IPS DF 19.7 (cell line): ENCODE results near the gene PDE6H.

Experiments
- DNase-seq: peaks from one replicate; pipeline ENCODE4 v3.0.0-alpha.2; 2013; ENCODE audit warnings: low read depth, low spot score

Gene PDE6H

DNA sequence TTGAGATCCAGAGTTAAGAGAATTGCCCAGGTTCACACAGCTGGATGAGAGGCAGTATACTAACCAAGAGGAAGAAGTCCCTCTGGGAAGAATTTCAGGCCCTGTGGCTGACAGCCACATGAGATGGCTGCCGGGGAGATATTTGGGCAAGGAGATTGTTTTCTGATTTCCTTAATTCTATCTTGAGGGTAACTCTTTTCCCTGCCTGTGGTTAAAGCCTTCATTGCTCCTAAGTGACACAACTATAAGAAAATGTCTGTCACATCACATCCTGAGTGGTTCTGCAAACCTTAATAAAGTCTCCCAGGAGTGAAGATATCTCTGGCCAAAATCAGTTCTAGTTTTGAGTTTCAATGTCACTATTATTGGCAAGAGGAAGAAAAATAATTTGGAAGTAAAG is 21.0 kb upstream of the PDE6H start:
- DNase-seq = no peak

DNA sequence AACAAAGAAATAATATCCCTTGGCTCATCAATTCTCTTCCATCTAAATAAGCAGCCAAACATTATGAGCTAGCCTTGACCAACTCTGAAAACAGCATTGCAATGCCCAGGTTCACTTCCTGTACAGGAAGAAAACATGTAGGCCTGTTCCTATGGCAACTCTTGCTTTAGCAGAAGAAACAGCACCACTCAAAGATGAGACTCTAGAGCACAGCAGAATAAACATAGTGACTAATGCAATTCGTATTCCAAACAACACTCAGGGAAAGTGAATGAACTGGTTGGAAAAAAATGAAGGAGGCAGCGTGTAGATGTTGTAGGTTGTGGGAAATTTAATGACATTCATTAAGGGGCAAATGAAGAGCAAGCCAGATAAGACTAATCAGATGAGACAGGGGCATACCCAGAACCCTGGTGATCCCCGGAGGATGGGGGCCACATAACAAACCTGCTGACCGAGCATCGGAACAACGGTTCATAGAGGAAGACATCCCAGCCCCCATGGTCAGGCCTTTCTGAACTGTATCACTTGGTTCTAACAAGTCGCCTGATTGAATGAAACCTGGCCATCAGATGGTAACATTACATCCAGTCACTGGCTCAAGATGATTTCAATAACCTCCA is 20.4 kb upstream of the PDE6H start:
- no peak for DNase-seq

DNA sequence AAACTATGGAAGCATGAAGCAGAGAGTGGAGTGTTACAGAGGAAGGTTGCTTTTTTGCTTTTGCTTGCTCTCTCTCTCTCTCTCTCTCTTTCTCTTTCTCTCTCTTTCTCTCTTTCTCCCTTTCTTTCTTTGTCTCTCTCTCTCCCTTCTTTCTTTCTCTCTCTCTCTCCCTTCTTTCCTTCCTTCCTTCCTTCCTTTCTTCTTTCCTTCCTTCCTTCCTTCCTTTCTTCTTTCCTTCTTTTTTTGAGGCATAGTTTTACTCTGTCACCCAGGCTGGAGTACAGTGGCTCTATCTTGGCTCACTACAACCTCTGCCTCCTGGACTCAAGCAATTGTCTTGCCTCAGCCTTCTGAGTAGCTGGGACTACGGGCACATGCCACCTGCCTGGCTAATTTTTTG is 19.1 kb upstream of the PDE6H start:
- DNase-seq = no peak

- no peak for DNase-seq
Measured at GRCh38 chr12:14954269-14954668, 18.6 kb upstream of the PDE6H start.

DNA sequence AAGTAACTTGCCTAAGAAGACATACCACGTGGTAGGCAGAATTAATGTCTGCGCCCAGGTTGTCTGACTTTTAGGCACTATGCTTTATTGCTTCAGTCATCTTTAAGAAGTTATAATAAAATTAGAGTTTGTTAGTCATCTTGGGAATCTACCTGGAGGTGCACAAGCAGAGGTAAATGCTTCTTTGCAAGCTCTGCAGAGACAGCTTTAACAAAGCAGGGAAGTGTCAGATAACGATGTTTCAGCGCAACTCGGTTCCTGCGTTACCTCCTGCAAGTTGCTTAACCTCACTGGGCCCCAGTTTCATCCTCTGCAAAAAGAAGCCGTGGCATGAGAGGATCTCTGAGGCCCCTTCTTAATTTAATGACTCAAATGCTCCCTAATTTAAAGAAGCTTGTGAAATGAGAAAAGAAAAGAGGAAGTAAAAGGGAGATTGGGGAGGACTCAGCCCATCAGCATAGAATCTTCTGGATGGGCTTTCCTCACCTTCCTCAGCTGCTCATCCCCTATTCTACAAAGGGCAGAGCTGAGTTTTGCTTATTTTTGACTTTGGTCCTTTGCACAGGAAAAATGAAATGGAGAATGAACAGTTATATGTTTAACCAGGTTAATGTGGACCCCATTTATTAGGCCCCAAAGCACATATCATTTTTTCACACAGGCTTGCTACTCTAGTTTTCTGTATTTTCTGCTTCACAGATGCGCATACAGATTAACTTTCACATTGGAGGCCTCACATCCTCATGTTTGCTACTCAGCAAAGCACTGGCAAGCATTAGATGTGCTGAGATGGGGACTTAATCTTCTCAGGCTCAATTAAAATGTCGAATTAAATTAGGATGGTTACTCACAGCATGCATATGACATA is 16.6 kb upstream of the PDE6H start:
- DNase-seq = no peak

- no peak for DNase-seq
Measured at GRCh38 chr12:14956905-14957304, 15.9 kb upstream of the PDE6H start.

- DNase-seq = no peak
Measured at GRCh38 chr12:14957551-14958168, 15.2 kb upstream of the PDE6H start.

DNA sequence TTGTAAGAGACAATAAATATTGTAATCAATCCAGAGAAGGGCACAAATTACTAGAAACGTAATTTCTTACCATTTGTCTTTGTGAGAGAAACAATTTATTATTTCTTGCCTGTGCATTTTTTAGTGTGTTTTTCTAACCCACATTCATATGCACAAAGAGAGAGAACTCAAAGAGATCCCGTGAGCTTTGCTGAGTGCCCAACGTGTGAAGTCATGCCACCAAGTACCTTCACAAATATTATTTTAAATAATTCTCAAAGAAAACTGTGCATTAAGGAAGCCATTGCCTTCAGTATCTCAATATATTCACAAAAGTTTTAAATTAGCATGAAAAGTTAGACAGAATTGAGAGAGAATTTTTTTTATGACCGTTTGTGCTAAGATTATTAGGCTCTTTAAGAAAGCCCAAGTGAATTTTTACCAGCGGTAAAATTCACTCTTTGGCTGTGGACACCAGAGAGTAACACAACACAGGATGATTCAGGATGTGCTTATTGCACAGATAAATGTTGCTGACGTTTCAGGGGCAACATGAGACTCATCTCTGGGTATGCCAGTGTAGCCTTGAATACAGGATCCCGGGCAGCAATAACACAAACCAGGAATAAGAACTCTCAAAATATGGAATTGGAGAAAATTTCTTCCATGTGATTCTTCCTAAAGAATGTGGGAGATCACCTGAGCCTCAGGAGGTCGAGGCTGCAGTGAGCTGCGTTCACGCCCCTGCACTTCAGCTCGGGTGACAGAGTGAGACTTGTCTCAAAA is 14.3 kb upstream of the PDE6H start:
- DNase-seq = no peak

- no peak for DNase-seq
Measured at GRCh38 chr12:14959126-14959440, 13.8 kb upstream of the PDE6H start.

DNA sequence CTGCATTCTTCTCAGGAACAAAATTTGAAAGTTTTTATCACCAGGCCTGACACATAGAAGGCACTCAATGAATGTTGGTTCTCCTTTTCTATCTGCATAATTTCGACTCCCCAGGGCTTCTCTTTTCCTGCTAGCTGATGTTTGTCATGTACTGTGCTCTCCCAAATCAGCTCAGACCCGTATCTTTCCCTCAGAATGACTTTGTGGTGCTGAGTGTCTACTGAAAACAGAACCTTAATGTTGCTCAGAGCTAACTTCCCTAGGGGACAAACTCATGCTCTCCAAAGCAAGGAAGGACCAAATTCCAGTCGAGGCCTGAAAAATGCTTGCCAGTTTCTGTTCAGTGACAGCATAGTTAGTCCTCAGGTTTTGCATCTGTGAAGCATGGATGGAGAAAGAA is 13.4 kb upstream of the PDE6H start:
- no peak for DNase-seq

DNA sequence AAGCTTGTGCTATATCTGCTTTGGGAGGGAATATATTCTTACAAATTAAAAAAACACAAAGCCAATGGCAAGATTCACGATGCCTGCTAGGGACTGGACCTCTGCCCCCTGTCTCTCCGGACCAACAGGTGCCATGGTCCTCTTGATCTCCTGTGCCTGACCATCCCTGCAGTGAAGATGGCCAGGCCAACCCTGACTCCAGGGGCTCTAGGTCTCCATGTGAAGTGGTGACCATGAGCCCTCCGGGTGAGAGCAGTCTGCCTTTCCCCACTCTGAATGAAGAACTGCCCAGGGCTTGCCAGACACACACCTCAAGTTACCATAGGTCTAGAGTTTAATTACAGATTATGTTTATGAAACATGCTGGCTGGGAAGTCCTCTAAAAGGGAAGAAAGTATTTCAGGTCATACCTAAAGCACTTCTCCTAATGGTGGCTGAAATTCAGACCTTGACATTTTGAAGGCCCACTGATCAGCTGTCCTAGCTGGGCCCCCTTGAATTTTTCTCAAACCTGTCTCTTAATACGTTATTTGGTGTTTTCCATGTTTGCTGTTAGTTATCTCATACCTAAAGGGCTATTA is 12.8 kb upstream of the PDE6H start:
- no peak for DNase-seq

GRCh38 chr12:14960548-14961465 is 12.0 kb upstream of the PDE6H start:
- no peak for DNase-seq

- DNase-seq = no peak
Measured at GRCh38 chr12:14961466-14962152, 11.2 kb upstream of the PDE6H start, which contains the start of gene ARHGDIB. TSS of gene ARHGDIB (minus strand) at chr12:14961601. CDS start at chr12:14950712, 10,889 bp downstream.

DNA sequence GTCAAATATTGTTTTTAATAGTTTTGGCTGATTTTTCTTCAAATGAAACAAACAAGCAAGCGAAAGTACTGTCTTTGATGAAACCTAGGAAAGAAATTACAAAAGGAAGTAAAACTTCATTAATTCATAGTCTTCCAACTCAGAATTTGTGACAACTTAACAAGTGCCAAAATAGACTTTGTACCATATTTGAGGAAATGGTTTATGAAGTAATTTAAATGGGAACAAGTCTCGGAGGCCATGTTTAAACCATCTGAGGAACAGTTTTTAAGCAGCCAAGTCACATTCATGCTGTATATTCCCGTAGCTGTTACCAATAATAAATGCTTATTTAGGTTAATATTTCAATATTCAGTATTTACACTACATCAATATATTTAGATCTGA is 10.7 kb upstream of the PDE6H start:
- no peak for DNase-seq

DNA sequence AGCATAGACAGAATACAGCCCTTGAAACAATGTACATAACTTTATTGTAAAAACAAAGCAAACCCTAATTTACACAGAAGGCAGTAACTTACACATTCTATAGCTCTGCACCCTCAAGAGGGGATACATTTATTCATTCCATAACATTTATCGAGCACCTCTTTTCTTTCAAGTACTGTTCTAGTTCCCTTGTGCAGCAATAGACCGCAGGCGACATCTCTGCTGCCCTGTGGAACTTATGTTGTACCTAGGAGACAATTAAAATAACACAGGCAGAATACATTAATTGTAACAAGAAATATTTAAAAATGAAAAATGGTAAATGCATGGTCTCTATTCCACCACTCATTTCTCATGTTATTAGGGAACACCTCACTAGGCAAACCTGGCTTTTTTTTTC is 10.0 kb upstream of the PDE6H start:
- DNase-seq = no peak

DNA sequence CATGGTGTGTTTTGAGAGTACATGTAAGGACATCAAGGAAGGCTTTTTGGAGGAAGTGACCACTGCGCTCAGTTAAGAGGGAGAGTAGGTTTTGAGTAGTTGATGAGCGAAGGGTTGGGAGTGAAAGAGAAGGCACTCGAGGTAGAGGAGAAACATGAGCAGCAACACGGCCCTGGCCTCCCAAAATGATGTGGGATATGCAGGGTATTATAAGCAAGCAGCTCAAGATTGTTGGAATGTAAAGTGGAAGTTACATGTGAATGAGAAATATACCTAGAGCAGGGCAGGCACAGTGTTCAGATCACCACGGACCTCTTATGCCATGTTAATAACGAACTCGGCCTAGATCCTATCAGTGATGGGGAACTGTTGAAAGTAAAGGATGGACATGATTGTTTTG is 9.3 kb upstream of the PDE6H start:
- DNase-seq = no peak

DNA sequence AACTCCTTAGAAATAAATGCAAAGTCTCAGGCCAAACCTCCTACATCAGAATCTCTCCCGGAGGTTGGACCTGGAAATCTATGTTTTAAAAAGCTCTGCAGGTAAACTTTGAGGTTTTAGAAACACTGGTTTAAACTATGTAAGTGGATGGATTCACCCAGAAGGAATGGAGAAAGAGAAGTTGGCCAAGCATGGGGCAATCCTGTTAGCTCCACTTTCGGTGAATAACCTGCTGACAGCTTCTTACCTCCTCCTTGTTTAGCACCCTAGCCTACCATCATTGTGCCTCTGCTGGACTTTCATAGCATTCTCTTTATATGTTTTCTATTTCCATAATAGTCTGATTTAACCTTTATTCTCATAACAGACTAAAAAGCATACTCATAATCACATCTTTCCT is 8.4 kb upstream of the PDE6H start:
- no peak for DNase-seq

- no peak for DNase-seq
Measured at GRCh38 chr12:14965221-14965620, 7.6 kb upstream of the PDE6H start.

DNA sequence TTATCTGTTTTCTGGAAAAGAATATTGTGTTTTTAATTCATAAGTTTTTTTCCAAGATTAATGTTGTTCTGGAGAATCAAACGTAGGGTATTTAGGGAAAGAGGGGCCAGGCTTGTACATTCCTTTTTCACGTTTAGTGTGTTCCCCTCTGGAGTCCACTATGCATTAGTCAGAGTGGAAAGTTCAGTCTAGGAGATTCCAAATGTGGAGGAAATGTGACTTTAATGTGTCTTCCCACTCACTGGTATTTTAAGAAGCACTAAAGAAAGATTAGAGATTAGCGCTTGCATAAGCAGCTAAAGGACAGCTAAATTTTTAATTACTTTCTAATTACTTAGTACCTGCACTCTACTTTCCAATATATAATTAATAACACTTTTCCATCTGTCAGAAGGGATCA is 4.4 kb upstream of the PDE6H start:
- no peak for DNase-seq

DNA sequence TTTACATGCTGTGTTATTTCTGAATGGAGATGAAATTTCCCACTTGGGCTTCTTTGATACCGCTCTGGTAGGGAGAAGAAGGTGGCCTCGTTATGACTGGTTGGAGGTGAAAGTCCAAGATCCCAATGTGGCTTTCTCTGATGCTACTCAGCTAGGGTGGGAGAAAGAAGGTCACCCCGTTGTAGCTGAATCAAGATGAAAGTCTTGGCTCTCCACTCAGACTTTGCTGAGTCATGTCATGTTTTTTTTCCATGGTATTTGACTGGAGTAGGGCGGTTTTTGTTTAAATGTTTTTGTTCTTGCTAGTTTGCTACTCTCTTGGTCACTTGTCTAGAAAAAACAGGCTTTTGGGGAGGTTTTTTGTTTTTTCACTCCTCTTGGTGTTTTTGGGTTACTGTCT is 2.4 kb upstream of the PDE6H start:
- DNase-seq = no peak
